Measurements from ENCODE around the gene FBLL1. TPM values are rescaled to one million over a fixed set of nuclear protein-coding genes. Genes with fewer than 3 reads are reported as not detected.

The FBLL1 gene
- polyA plus RNA-seq, 1 of the 3 experiments (the other 2 are of a cell fraction) = 4.4 TPM

DNA sequence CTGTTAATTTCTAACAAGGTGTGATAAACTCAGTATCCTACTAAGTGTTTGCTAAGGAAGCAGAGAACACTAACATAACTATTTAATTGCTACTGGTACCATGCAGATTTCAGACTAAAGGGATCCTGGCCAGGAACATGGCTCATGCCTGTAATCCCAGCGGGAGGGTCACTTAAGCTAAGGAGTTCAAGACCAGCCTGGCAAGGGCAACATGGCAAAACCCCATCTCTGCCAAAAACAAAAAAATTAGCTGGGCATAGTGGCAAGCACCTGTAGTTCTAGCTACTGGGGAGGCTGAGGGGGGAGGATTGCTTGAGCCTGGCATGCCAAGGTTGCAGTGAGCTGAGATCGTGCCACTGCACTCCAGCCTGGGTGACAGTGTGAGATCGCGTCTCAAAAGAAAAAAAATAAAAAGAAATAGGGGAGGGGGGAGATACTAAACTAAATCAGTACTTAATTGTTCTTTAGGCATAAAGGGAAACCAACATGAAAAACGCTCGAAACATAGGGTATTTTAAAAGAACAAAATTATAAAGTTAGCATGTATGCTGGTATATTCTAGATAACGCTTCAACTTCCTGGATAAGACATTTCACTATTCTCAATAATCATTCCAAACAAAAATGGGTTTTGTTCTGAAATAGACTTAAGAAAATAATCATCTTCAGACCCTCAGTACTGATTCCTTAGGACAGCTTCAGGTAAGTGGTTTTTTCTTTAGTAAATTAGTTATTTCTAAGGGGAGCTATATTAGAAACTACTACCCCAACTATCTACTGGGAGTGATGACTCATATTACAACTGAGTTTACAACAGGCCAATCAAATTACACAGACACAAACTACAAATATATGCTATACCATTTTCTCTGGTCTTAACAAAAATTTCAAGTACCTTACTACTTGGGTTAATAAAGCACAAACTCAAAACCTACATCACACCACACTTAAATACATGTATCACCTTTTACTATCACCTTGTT lies 46.6 kb downstream of the FBLL1 start:
- H3K4me2 ChIP-seq = no peak overlapping the region
- H3K27ac ChIP-seq (ENCODE audit: low read depth in 2 of 2, low read length in 1 of 2) = peak overlapping the region in 1 of 2 experiments; percentile 29; a peak in 1 of 4 replicates
- H3K36me3 ChIP-seq (replicated peaks in 1 of 2; ENCODE audit: control insufficient read depth in 1 of 2, insufficient read depth in 2 of 2, low read length in 1 of 2) = peaks cover 0 to 26% of the 10 kb centered on the region in 2 experiments
- H3K9ac ChIP-seq = no peak overlapping the region
- WGBS (ENCODE audit: low lambda C conversion rate) = 89% methylated on average over 7 of the region's 7 CpGs
- H3F3A ChIP-seq (replicated peaks; ENCODE audit: insufficient read depth) = peaks cover 3% of the 10 kb centered on the region
- H2AFZ ChIP-seq (ENCODE audit: low read depth) = no peak overlapping the region
- no peak overlapping the region for H3K4me3 ChIP-seq (ENCODE audit: low read depth in 2 of 2, low read length in 1 of 2)
- no peaks in the 10 kb centered on the region for H3K9me3 ChIP-seq
- H3K27me3 ChIP-seq (ENCODE audit: insufficient read depth) = no peaks in the 10 kb centered on the region
- POLR2A ChIA-PET = interaction anchor here (1.3 kb wide), 1 partner anchor 81 kb away, joined by 3 read pairs; no protein-coding TSS in a partner anchor
- peaks cover 5 to 12% of the 10 kb centered on the region in 2 experiments; a peak in 3 of 4 replicates for H3K4me1 ChIP-seq (ENCODE audit: control insufficient read depth in 1 of 2, insufficient read depth in 2 of 2, low read depth in 1 of 2, low read length in 1 of 2)
- H4K20me1 ChIP-seq (ENCODE audit: insufficient read depth) = peaks cover 72% of the 10 kb centered on the region
- no peak for DNase-seq
- H3K9me2 ChIP-seq = no peaks in the 10 kb centered on the region
- CTCF ChIA-PET = interaction anchor here (1.1 kb wide), 1 partner anchor 90 kb away, joined by 3 read pairs; the partner anchor contains the start of gene RARS1
- no peak for TF ChIP-seq IRF3 (IDR thresholded peaks at IDR 0.05; ENCODE audit: low read depth, low read length)
- TF ChIP-seq, protein P1, sequence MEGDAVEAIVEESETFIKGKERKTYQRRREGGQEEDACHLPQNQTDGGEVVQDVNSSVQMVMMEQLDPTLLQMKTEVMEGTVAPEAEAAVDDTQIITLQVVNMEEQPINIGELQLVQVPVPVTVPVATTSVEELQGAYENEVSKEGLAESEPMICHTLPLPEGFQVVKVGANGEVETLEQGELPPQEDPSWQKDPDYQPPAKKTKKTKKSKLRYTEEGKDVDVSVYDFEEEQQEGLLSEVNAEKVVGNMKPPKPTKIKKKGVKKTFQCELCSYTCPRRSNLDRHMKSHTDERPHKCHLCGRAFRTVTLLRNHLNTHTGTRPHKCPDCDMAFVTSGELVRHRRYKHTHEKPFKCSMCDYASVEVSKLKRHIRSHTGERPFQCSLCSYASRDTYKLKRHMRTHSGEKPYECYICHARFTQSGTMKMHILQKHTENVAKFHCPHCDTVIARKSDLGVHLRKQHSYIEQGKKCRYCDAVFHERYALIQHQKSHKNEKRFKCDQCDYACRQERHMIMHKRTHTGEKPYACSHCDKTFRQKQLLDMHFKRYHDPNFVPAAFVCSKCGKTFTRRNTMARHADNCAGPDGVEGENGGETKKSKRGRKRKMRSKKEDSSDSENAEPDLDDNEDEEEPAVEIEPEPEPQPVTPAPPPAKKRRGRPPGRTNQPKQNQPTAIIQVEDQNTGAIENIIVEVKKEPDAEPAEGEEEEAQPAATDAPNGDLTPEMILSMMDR (IDR thresholded peaks at IDR 0.05) = no peak
- no peak for TF ChIP-seq RCOR1 (IDR thresholded peaks at IDR 0.05; ENCODE audit: low read length)
- no peak for TF ChIP-seq TAF1 (IDR thresholded peaks at IDR 0.05; ENCODE audit: borderline replicate concordance, low read depth, low read length)
- no peak for TF ChIP-seq GATA2 (CRISPR knock-in tag; IDR thresholded peaks at IDR 0.05)
- no peak for TF ChIP-seq NRF1 (IDR thresholded peaks at IDR 0.05; ENCODE audit: low read depth, low read length)
- TF ChIP-seq, protein P2, sequence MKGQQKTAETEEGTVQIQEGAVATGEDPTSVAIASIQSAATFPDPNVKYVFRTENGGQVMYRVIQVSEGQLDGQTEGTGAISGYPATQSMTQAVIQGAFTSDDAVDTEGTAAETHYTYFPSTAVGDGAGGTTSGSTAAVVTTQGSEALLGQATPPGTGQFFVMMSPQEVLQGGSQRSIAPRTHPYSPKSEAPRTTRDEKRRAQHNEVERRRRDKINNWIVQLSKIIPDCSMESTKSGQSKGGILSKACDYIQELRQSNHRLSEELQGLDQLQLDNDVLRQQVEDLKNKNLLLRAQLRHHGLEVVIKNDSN (IDR thresholded peaks at IDR 0.05; ENCODE audit: borderline replicate concordance, low read depth) = no peak
- TF ChIP-seq MEF2A (IDR thresholded peaks at IDR 0.05; ENCODE audit: borderline replicate concordance, low read depth) = no peak
- no peak for TF ChIP-seq MAX (IDR thresholded peaks at IDR 0.05; ENCODE audit: low read depth)
- TF ChIP-seq RXRA (IDR thresholded peaks at IDR 0.05; ENCODE audit: borderline replicate concordance, low read depth) = no peak
- no peak for TF ChIP-seq FOXM1 (IDR thresholded peaks at IDR 0.05; ENCODE audit: low read depth)
- no peak for TF ChIP-seq JUND (IDR thresholded peaks at IDR 0.05)
- TF ChIP-seq CHD2 (IDR thresholded peaks at IDR 0.05; ENCODE audit: low read length, partially characterized antibody) = no peak
- TF ChIP-seq ELF1 (IDR thresholded peaks at IDR 0.05) = no peak
- no peak for TF ChIP-seq TEAD4 (IDR thresholded peaks at IDR 0.05; ENCODE audit: borderline replicate concordance, insufficient read depth)
- TF ChIP-seq GABPA (IDR thresholded peaks at IDR 0.05; ENCODE audit: low read depth) = no peak
- peaks cover 84% of the 10 kb centered on the region for H3K79me2 ChIP-seq (ENCODE audit: insufficient read depth)

All from SK-N-SH (cell line).